GM19397 (cell line): ENCODE results near the gene ZNF304.

Experiments used
- ATAC-seq: cut with Tn5 transposase; IDR thresholded peaks from one replicate; pipeline ENCODE4 v1.9.1; 2021; ENCODE audit warnings: mild to moderate bottlenecking, moderate library complexity; ENCODE audit not compliant: unreplicated experiment

The ZNF304 gene

GRCh38 chr19:57350877-57351805 lies at the start of gene ZNF304:
Gene ZNF304 (plus strand): TSS chr19:57351271. CDS start chr19:57351665, 394 bp downstream.
- ATAC-seq, result peak; percentile 98

- ATAC-seq, result no peak
Observed at GRCh38 chr19:57302020-57302465, 49.0 kb upstream of the ZNF304 start.

GRCh38 chr19:57302727-57303401 lies 48.2 kb upstream of the ZNF304 start:
- ATAC-seq, result no peak

GRCh38 chr19:57305056-57305455 lies 46.0 kb upstream of the ZNF304 start:
- no peak for ATAC-seq

- ATAC-seq, result no peak
Observed at GRCh38 chr19:57308514-57308913, 42.6 kb upstream of the ZNF304 start.

GRCh38 chr19:57310792-57311191 lies 40.3 kb upstream of the ZNF304 start:
- no peak for ATAC-seq

- no peak for ATAC-seq
Observed at GRCh38 chr19:57314146-57314545, 36.9 kb upstream of the ZNF304 start.

GRCh38 chr19:57317503-57317902 lies 33.6 kb upstream of the ZNF304 start:
- ATAC-seq, result no peak

- no peak for ATAC-seq
Observed at GRCh38 chr19:57319869-57320179, 31.2 kb upstream of the ZNF304 start.

GRCh38 chr19:57320180-57321084 lies 30.6 kb upstream of the ZNF304 start, which contains the start of gene ZNF543:
Gene ZNF543 (plus strand): TSS chr19:57320472. CDS start chr19:57320854, 382 bp downstream.
- peak; percentile 97 for ATAC-seq

- ATAC-seq, result no peak
Observed at GRCh38 chr19:57321116-57321515, 30.0 kb upstream of the ZNF304 start.

- no peak for ATAC-seq
Observed at GRCh38 chr19:57321751-57322150, 29.3 kb upstream of the ZNF304 start.

- no peak for ATAC-seq
Observed at GRCh38 chr19:57324992-57325391, 26.1 kb upstream of the ZNF304 start.

GRCh38 chr19:57327993-57328392 lies 23.1 kb upstream of the ZNF304 start:
- no peak for ATAC-seq

GRCh38 chr19:57334191-57334590 lies 16.9 kb upstream of the ZNF304 start:
- no peak for ATAC-seq

GRCh38 chr19:57338877-57339276 lies 12.2 kb upstream of the ZNF304 start:
- ATAC-seq, result no peak

GRCh38 chr19:57342582-57342981 lies 8.5 kb upstream of the ZNF304 start:
- no peak for ATAC-seq

- no peak for ATAC-seq
Observed at GRCh38 chr19:57348136-57348535, 2.9 kb upstream of the ZNF304 start.

GRCh38 chr19:57351867-57352266 lies 796 bp downstream of the ZNF304 start:
- no peak for ATAC-seq

GRCh38 chr19:57355916-57356315 lies 4.8 kb downstream of the ZNF304 start:
- ATAC-seq, result no peak

GRCh38 chr19:57357406-57357805 lies 6.3 kb downstream of the ZNF304 start:
- ATAC-seq, result no peak
